CD8-positive, alpha-beta memory T cell (primary cell): ENCODE results near the gene ELOVL5. TPM values are rescaled to one million over a fixed set of nuclear protein-coding genes. Genes with fewer than 3 reads are reported as not detected.
A peak's percentile ranks its signal among the peaks of the same experiment; 100 is the strongest.
"Not testable (repeated sequence)": the region's sequence is repeated elsewhere in the genome, so short reads cannot be mapped to it uniquely, and the experiment has no call there.

ENCODE experiments used
- CTCF ChIA-PET: fragments of 350-600 bp; sonication (Branson Sonifier 250); formaldehyde crosslinking; loops from one replicate; lab custom pipeline; 2021; ENCODE audit warnings: antibody characterized with exemption; lab: Charles Lee
- POLR2A ChIA-PET: fragments of 350-600 bp; sonication (Branson Sonifier 250); formaldehyde crosslinking; loops from one replicate; lab custom pipeline; 2021; ENCODE audit warnings: antibody characterized with exemption; lab: Charles Lee
- DNase-seq, 5 donors: peaks; one replicate each; pipeline versions ENCODE4 v3.0.0 to v3.0.0-alpha.2; 2020 to 2022; ENCODE audit warnings: mixed read lengths in 1 of 5
- H3K27ac ChIP-seq: one replicate; pipeline ENCODE4 v1.7.0; 2013; ENCODE audit warnings: low read depth, mild to moderate bottlenecking, low read length, moderate library complexity
- H3K27me3 ChIP-seq: 2 replicates; pipeline ENCODE4 v1.7.0; 2013; ENCODE audit warnings: low read length, mild to moderate bottlenecking; ENCODE audit not compliant: insufficient read depth, poor library complexity, severe bottlenecking
- H3K36me3 ChIP-seq: 2 replicates; pipeline ENCODE4 v1.7.0; 2013; ENCODE audit warnings: mild to moderate bottlenecking, low read length, moderate library complexity; ENCODE audit not compliant: insufficient read depth
- H3K4me1 ChIP-seq: 2 replicates; pipeline ENCODE4 v1.7.0; 2013; ENCODE audit warnings: mild to moderate bottlenecking, low read length, moderate library complexity; ENCODE audit not compliant: insufficient read depth
- H3K4me3 ChIP-seq: 2 replicates; pipeline ENCODE4 v1.7.0; 2013; ENCODE audit warnings: mild to moderate bottlenecking, low read length
- H3K9me3 ChIP-seq: 2 replicates; pipeline ENCODE4 v1.7.0; 2013; ENCODE audit warnings: mild to moderate bottlenecking, low read length
- H3K27ac Mint-ChIP-seq, 8 donors: one replicate each; pipeline ENCODE4 v1.8.0; 2020 to 2021; ENCODE audit warnings: mixed read lengths in 8 of 8, mild to moderate bottlenecking in 6 of 8, inconsistent platforms in 3 of 8, moderate library complexity in 3 of 8
- H3K27me3 Mint-ChIP-seq, 2 donors: one replicate each; pipeline ENCODE4 v1.8.0; 2020 to 2021; ENCODE audit warnings: mixed read lengths in 2 of 2, mild to moderate bottlenecking in 1 of 2, moderate library complexity in 1 of 2
- H3K36me3 Mint-ChIP-seq, 3 donors: one replicate each; pipeline ENCODE4 v1.8.0; 2020 to 2021; ENCODE audit warnings: mixed read lengths in 3 of 3, inconsistent platforms in 1 of 3, mild to moderate bottlenecking in 1 of 3
- H3K4me1 Mint-ChIP-seq, 3 donors: one replicate each; pipeline ENCODE4 v1.8.0; 2020 to 2021; ENCODE audit warnings: mixed read lengths in 3 of 3, inconsistent platforms in 1 of 3, mild to moderate bottlenecking in 1 of 3
- H3K4me3 Mint-ChIP-seq, 7 donors: one replicate each; pipeline ENCODE4 v1.8.0; 2020 to 2021; ENCODE audit warnings: mixed read lengths in 7 of 7, mild to moderate bottlenecking in 6 of 7, moderate library complexity in 4 of 7, inconsistent platforms in 2 of 7
- H3K9me3 Mint-ChIP-seq, 5 donors: one replicate each; pipeline ENCODE4 v1.8.0; 2020 to 2022; ENCODE audit warnings: mixed read lengths in 5 of 5, mild to moderate bottlenecking in 3 of 5, moderate library complexity in 2 of 5, inconsistent platforms in 1 of 5
- polyA plus RNA-seq: library from polyadenylated mRNA; unstranded; fragments of 300-500 nt; fragmentation: Illumina TruSeq; gene quantifications from one replicate; pipeline ENCODE4 v1.2.3, GENCODE V29; 2021
- total RNA-seq, 2 experiments: library from RNA; stranded (reverse); gene quantifications; one replicate each; pipeline ENCODE4 v1.2.3, GENCODE V29; 2021

Gene ELOVL5
- total and polyA plus RNA-seq, 3 experiments from 2014 or later, result 96.9 to 124 (median 117) TPM

DNA sequence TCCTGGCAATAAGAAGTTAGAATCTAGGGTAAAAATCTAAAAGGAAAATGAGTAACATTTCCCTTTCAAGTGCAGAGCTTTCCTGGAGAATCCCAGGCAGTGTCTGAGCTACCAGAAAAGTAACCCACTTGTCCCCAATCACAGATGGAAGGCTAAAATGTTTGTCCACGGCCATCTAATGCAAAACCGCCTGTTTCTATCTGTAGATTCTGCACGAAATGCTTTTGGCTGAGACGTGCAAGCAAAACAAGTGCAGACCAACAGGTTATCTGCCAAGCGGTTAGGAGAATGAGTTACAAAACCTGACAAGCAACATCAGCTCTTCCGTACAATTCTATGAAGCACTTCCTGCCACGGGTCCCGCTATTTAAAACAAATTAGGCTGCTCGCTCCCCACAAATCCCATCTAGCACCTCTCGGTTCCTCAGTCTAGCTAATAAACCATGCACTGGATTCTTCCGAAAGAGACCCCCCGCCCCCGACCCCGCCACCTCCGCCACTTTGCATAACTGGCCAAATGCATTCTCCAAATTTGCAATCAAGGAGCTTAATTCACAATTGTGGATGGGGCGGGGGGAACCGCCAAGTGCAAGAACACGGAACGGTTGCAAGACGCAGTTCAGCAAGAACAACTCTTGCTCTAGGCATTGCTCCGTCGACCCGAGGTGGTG is 1.4 kb downstream of the ELOVL5 start:
- Histone ChIP-seq H3K27me3 (no peaks in the 10 kb centered on the region), H3K27ac (peak overlapping the region; percentile 91), H3K4me1 (peaks cover 53% of the 10 kb centered on the region), H3K36me3 (no peaks in the 10 kb centered on the region), H3K9me3 (no peaks in the 10 kb centered on the region), H3K4me3 (peak overlapping the region; percentile 90)
- DNase-seq, result peak in 3 of 5 donors; percentile 46 to 57 (median 48)
- no peaks in the 10 kb centered on the region for H3K9me3 Mint-ChIP-seq
- peak overlapping the region; percentile 96 to 100 (median 98) for H3K4me3 Mint-ChIP-seq
- CTCF ChIA-PET, result interaction anchor here (0.7 to 4.9 kb wide), 14 partner anchors 8 to 175 kb away, joined by 3 to 36 read pairs (median 5); no protein-coding TSS in a partner anchor
- POLR2A ChIA-PET, result interaction anchor here (0.8 to 4.7 kb wide), 15 partner anchors 9 to 305 kb away, joined by 3 to 68 read pairs (median 5); partner anchors contain the start of gene FBXO9
- H3K4me1 Mint-ChIP-seq, result peaks cover 52 to 60% (median 58%) of the 10 kb centered on the region in 3 donors
- peaks cover 0 to 7% of the 10 kb centered on the region in 2 donors for H3K27me3 Mint-ChIP-seq
- H3K36me3 Mint-ChIP-seq, result peaks cover 0 to 34% (median 5%) of the 10 kb centered on the region in 3 donors
- H3K27ac Mint-ChIP-seq, result peak overlapping the region; percentile 88 to 99 (median 98)

DNA sequence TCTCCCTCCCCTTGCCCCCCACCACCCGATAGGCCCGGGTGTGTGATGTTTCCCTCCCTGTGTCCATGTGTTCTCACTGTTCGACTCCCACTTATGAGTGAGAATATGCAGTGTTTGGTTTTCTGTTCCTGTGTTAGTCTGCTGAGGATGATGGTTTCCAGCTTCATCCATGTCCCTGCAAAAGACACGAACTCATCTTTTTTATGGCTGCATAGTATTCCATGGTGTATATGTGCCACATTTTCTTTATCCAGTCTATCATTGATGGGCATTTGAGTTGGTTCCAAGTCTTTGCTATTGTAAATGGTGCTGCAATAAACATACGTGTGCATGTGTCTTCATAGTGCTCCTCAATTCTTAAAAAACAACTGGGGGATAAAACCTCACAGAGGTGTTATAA is 2.7 kb downstream of the ELOVL5 start:
- H3K4me3 Mint-ChIP-seq, result peak overlapping the region; percentile 96 to 100 (median 98)
- H3K4me3 ChIP-seq, H3K27me3 Mint-ChIP-seq, H3K9me3 Mint-ChIP-seq, H3K9me3 ChIP-seq, H3K27me3 ChIP-seq, H3K36me3 ChIP-seq, DNase-seq: not testable (repeated sequence)
- Histone ChIP-seq H3K27ac (peak overlapping the region; percentile 91), H3K4me1 (peaks cover 66% of the 10 kb centered on the region)
- peaks cover 66 to 73% (median 72%) of the 10 kb centered on the region in 3 donors for H3K4me1 Mint-ChIP-seq
- POLR2A ChIA-PET, result interaction anchor here (1.3 to 4.7 kb wide), 3 partner anchors 8 to 16 kb away, joined by 3 to 51 read pairs (median 7); no protein-coding TSS in a partner anchor
- peak overlapping the region; percentile 43 to 99 (median 98) for H3K27ac Mint-ChIP-seq
- peaks cover 0 to 39% (median 8%) of the 10 kb centered on the region in 3 donors for H3K36me3 Mint-ChIP-seq
- CTCF ChIA-PET, result interaction anchor here (0.5 to 4.9 kb wide), 3 partner anchors 9 to 51 kb away, joined by 3 to 36 read pairs (median 14); no protein-coding TSS in a partner anchor

DNA sequence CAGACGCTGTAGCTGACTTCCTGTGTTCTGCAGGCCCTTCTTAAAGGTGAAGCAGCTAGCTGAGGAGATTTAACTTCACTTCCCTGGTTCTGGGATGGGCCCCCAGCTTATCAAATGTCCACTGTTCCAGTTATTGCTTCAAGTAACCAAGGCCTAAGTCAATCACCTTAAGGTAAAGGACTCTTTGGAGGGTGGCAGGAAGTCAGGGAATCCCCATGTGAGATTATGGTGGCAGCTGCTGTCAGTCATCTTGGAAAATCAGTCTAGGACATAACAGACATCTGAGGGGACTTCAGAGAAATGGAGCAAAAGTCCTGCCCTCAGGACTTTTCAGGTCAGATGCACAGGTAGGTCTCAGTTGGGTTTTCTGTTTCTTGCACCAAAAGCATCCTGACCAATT is 3.8 kb downstream of the ELOVL5 start:
- Mint-ChIP-seq H3K4me3 (peak overlapping the region; percentile 50 to 100 (median 66)), H3K27me3 (peaks cover 0 to 7% of the 10 kb centered on the region in 2 donors), H3K36me3 (peaks cover 0 to 40% (median 8%) of the 10 kb centered on the region in 3 donors), H3K4me1 (peaks cover 71 to 83% (median 79%) of the 10 kb centered on the region in 3 donors), H3K27ac (peak overlapping the region; percentile 85 to 99 (median 90)), H3K9me3 (no peaks in the 10 kb centered on the region)
- no peak overlapping the region for H3K4me3 ChIP-seq
- H3K4me1 ChIP-seq, result peaks cover 71% of the 10 kb centered on the region
- ChIA-PET CTCF (interaction anchor here (0.7 to 2.4 kb wide), 9 partner anchors 16 to 87 kb away, joined by 3 to 13 read pairs (median 3); no protein-coding TSS in a partner anchor), POLR2A (interaction anchor here (0.6 to 1.4 kb wide), 5 partner anchors 10 to 89 kb away, joined by 3 to 6 read pairs (median 3); no protein-coding TSS in a partner anchor)
- H3K27ac ChIP-seq, result no peak overlapping the region
- no peaks in the 10 kb centered on the region for H3K9me3 ChIP-seq
- no peaks in the 10 kb centered on the region for H3K27me3 ChIP-seq
- DNase-seq, result no peak
- H3K36me3 ChIP-seq, result peaks cover 3% of the 10 kb centered on the region

DNA sequence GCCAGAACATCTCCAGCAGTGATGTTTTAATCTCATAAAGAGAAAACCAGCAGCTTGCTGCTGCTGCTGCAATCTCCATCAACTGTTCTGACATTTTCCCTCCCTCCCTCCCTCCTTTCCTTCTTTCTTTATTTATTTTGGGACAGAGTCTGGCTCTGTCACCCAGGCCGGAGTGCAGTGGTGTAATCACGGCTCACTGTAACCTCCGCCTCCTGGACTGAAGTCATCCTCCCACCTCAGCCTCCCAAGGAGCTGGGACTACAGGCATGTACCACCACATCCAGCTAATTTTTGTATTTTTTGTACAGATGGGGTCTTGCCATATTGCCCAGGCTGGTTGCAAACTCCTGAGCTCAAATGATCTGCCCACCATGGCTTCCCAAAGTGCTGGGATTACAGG is 5.7 kb downstream of the ELOVL5 start:
- POLR2A ChIA-PET, result no interaction called here
- no peaks in the 10 kb centered on the region for H3K9me3 Mint-ChIP-seq
- H3K36me3 ChIP-seq, result peaks cover 3% of the 10 kb centered on the region
- peak overlapping the region; percentile 51 to 100 (median 59) for H3K4me3 Mint-ChIP-seq
- CTCF ChIA-PET, result interaction anchor here (1.9 to 2.4 kb wide), 2 partner anchors 53 to 68 kb away, joined by 6 to 13 read pairs; no protein-coding TSS in a partner anchor
- peak overlapping the region in 7 of 8 donors; percentile 76 to 99 (median 89) for H3K27ac Mint-ChIP-seq
- H3K36me3 Mint-ChIP-seq, result peaks cover 0 to 36% (median 8%) of the 10 kb centered on the region in 3 donors
- peaks cover 83% of the 10 kb centered on the region for H3K4me1 ChIP-seq
- no peak overlapping the region for H3K27ac ChIP-seq
- no peak for DNase-seq
- no peaks in the 10 kb centered on the region for H3K27me3 ChIP-seq
- no peaks in the 10 kb centered on the region for H3K27me3 Mint-ChIP-seq
- no peaks in the 10 kb centered on the region for H3K9me3 ChIP-seq
- H3K4me3 ChIP-seq, result no peak overlapping the region
- peaks cover 81 to 92% (median 89%) of the 10 kb centered on the region in 3 donors for H3K4me1 Mint-ChIP-seq

DNA sequence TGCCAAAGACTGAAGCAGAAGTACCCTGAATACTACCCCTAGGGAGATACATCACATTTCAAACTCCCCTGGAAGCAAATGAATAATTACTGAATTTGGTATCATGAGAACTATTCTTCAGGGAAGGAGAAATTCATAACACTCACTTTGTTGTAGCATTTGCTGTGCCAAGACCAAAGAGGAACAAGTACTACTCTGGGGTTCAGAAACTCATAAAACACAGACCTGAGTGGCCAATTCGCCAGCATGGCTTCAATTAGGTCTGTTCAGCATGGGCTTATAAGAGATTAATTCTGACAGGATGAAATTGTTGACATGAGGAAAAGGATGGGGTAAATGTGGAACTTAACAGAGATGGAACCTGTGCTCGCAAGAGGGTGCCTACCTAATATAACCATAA is 6.5 kb downstream of the ELOVL5 start:
- Histone ChIP-seq H3K4me3 (no peak overlapping the region), H3K9me3 (no peaks in the 10 kb centered on the region), H3K27ac (no peak overlapping the region), H3K27me3 (no peaks in the 10 kb centered on the region), H3K36me3 (peaks cover 3% of the 10 kb centered on the region), H3K4me1 (peaks cover 92% of the 10 kb centered on the region)
- POLR2A ChIA-PET, result no interaction called here
- H3K9me3 Mint-ChIP-seq, result no peaks in the 10 kb centered on the region
- peaks cover 89 to 98% (median 96%) of the 10 kb centered on the region in 3 donors for H3K4me1 Mint-ChIP-seq
- no peak for DNase-seq
- H3K27ac Mint-ChIP-seq, result peak overlapping the region in 7 of 8 donors; percentile 5 to 94 (median 58)
- peaks cover 0 to 34% (median 12%) of the 10 kb centered on the region in 3 donors for H3K36me3 Mint-ChIP-seq
- peak overlapping the region in 5 of 7 donors; percentile 5 to 39 (median 10) for H3K4me3 Mint-ChIP-seq
- H3K27me3 Mint-ChIP-seq, result no peaks in the 10 kb centered on the region
- CTCF ChIA-PET, result interaction anchor here (3.0 kb wide), 1 partner anchor 12 kb away, joined by 10 read pairs; no protein-coding TSS in a partner anchor

DNA sequence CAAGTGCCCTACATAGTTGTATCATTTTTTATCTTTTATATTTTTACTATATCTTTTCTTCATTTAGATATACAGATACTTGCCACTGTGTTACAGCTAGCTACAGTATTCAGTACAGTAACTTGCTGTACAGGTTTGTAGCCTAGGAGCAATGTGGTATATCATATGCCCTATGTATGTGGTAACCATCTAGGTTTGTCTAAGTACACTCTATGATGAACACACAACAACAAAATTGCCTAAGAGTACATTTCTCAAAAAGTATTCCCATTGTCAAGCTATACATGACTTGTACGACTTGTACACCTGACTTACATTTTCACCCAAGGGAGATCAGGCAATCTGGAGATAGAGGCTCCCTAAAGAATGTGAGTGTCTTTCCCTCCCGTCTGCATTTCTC is 8.2 kb downstream of the ELOVL5 start:
- POLR2A ChIA-PET, result interaction anchor here (6.2 kb wide), 1 partner anchor 7 kb away, joined by 51 read pairs; the partner anchor contains the start of gene ELOVL5
- peak overlapping the region in 3 of 7 donors; percentile 0 to 16 (median 3) for H3K4me3 Mint-ChIP-seq

DNA sequence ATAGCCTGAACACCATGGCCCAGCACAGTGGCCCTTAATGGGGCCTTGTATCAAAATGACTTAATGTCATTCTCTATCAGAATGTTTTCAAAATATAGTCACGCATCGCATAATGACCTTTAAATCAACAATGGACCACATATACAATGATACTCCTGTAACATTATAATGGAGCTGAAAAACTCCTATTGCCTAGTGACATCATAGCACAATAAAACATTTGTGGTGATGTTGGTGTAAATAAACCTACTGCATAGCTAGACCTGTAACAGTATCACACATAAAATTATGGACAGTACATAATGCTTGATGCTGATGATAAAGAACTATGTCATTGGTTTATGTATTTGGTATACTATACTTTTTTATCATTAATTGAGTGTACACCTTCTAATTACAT is 9.3 kb downstream of the ELOVL5 start:
- Mint-ChIP-seq H3K4me3 (peak overlapping the region in 1 of 7 donors; percentile 21), H3K27me3 (no peaks in the 10 kb centered on the region), H3K36me3 (peaks cover 0 to 26% (median 10%) of the 10 kb centered on the region in 3 donors), H3K4me1 (peaks cover 91 to 98% (median 96%) of the 10 kb centered on the region in 3 donors), H3K27ac (peak overlapping the region in 7 of 8 donors; percentile 26 to 96 (median 70)), H3K9me3 (no peaks in the 10 kb centered on the region)
- no peak overlapping the region for H3K27ac ChIP-seq
- ChIA-PET CTCF (interaction anchor here (0.8 to 3.0 kb wide), 5 partner anchors 9 to 66 kb away, joined by 3 to 10 read pairs (median 4); partner anchors contain the start of gene ELOVL5), POLR2A (interaction anchor here (0.5 to 6.2 kb wide), 2 partner anchors 9 to 21 kb away, joined by 3 to 51 read pairs; partner anchors contain the start of gene ELOVL5)
- H3K9me3 ChIP-seq, result no peaks in the 10 kb centered on the region
- H3K27me3 ChIP-seq, result no peaks in the 10 kb centered on the region
- H3K4me1 ChIP-seq, result peaks cover 90% of the 10 kb centered on the region
- DNase-seq, result no peak
- H3K4me3 ChIP-seq, result no peak overlapping the region
- peaks cover 3% of the 10 kb centered on the region for H3K36me3 ChIP-seq

More for the DNA sequence above, 8.2 kb downstream of the ELOVL5 start:
- Mint-ChIP-seq H3K27me3 (no peaks in the 10 kb centered on the region), H3K9me3 (no peaks in the 10 kb centered on the region), H3K27ac (peak overlapping the region in 5 of 8 donors; percentile 3 to 94 (median 33)), H3K36me3 (peaks cover 0 to 29% (median 12%) of the 10 kb centered on the region in 3 donors), H3K4me1 (peaks cover 90 to 98% (median 96%) of the 10 kb centered on the region in 3 donors)
- H3K27ac ChIP-seq, result no peak overlapping the region
- H3K4me3 ChIP-seq, result no peak overlapping the region
- no peak for DNase-seq
- no peaks in the 10 kb centered on the region for H3K27me3 ChIP-seq
- H3K9me3 ChIP-seq, result no peaks in the 10 kb centered on the region
- CTCF ChIA-PET, result interaction anchor here (0.9 to 3.0 kb wide), 4 partner anchors 10 to 41 kb away, joined by 3 to 10 read pairs (median 7); no protein-coding TSS in a partner anchor
- H3K4me1 ChIP-seq, result peaks cover 90% of the 10 kb centered on the region
- H3K36me3 ChIP-seq, result peaks cover 3% of the 10 kb centered on the region
